Keratinocyte (primary cell): ENCODE data around the gene NEK2.

Experiments used
- EZH2 ChIP-seq: IDR thresholded peaks from one replicate; pipeline ENCODE4 v1.6.1; 2012; ENCODE audit warnings: inconsistent platforms, mild to moderate bottlenecking, low read length, moderate library complexity
- TF ChIP-seq, protein P1 (sequence below), 3 experiments: IDR thresholded peaks in 1 of 3; conservative IDR thresholded peaks in 1 of 3; optimal IDR thresholded peaks in 1 of 3; 2 replicates in 2 of 3; 3 replicates in 1 of 3; pipeline versions ENCODE3 to v1.5.1; 2011; ENCODE audit warnings: low read length in 3 of 3, mild to moderate bottlenecking in 3 of 3, moderate library complexity in 2 of 3, control low read depth in 1 of 3, inconsistent platforms in 1 of 3; ENCODE audit not compliant: insufficient read depth in 2 of 3; ENCODE audit errors: extremely low read depth in 1 of 3

DNA sequence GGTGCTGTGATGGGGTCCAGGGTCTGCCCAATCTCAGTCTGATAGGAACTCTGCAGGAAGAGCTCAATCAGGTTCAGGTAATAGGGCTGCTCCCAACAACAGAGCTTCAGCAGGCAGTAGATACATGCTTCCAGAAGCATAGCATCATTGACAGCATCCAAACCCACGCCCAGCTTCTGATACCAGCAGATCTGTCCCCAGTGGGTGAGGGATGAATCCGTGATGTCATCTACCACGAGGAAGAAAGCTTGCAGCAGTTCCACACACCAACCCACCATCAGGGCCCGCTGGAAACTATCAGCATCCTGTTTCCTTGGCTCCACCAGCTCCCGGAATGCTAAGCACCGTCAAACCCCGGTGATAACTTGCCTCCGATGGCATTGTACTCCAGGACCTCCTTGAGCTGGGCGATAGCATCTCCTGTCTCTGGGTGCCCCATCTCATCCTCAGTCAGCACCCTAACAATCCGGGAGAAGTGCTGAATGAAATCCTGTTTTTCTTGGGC, 14.7 kb downstream of the NEK2 start:
- TF ChIP-seq, protein P1, sequence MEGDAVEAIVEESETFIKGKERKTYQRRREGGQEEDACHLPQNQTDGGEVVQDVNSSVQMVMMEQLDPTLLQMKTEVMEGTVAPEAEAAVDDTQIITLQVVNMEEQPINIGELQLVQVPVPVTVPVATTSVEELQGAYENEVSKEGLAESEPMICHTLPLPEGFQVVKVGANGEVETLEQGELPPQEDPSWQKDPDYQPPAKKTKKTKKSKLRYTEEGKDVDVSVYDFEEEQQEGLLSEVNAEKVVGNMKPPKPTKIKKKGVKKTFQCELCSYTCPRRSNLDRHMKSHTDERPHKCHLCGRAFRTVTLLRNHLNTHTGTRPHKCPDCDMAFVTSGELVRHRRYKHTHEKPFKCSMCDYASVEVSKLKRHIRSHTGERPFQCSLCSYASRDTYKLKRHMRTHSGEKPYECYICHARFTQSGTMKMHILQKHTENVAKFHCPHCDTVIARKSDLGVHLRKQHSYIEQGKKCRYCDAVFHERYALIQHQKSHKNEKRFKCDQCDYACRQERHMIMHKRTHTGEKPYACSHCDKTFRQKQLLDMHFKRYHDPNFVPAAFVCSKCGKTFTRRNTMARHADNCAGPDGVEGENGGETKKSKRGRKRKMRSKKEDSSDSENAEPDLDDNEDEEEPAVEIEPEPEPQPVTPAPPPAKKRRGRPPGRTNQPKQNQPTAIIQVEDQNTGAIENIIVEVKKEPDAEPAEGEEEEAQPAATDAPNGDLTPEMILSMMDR (optimal IDR thresholded peaks at IDR 0.05 in 1 of 3, IDR thresholded peaks at IDR 0.05 in 1 of 3, conservative IDR thresholded peaks at IDR 0.05 in 1 of 3; ENCODE audit: extremely low read depth in 1 of 3, insufficient read depth in 2 of 3, low read length in 3 of 3): no peak
- no peak for TF ChIP-seq EZH2
